Measurements from ENCODE around the gene TERF2IP.
A peak's percentile ranks its signal among the peaks of the same experiment; 100 is the strongest.

Gene TERF2IP

GRCh38 chr16:75629132-75629531 is 18.4 kb upstream of the TERF2IP start (continued):
- no peak for TF ChIP-seq ZSCAN4 (tag by site-specific recombination; IDR thresholded peaks at IDR 0.05)

- H3K4me3 ChIP-seq (ENCODE audit: low read depth, low read length) = no peak overlapping the region
- TF ChIP-seq BCL6B (tag by site-specific recombination; IDR thresholded peaks at IDR 0.05) = no peak
- TF ChIP-seq ZNF449 (tag by site-specific recombination; IDR thresholded peaks at IDR 0.05) = peak; percentile 44; the same call in 1 of the 2 replicates
- ChIA-PET POLR2A (interaction anchor here (1.1 to 1.4 kb wide), 3 partner anchors 12 to 119 kb away, joined by 7 to 9 read pairs (median 7); partner anchors contain the start of genes KARS1 and TERF2IP), CTCF (interaction anchor here (0.5 kb wide), 1 partner anchor 1405 kb away, joined by 4 read pairs; no protein-coding TSS in a partner anchor)
- H3K9me3 ChIP-seq (ENCODE audit: control insufficient read depth, insufficient read depth, low read depth, low read length) = no peaks in the 10 kb centered on the region
- no peaks in the 10 kb centered on the region; the same call in 1 of the 2 replicates for H3K4me1 ChIP-seq (ENCODE audit: control insufficient read depth, insufficient read depth, low read length)
- no peak overlapping the region for H3K27ac ChIP-seq (ENCODE audit: extremely low read depth, low read depth, low read length)
- peaks cover 12 to 92% of the 10 kb centered on the region in 2 experiments for H3K36me3 ChIP-seq (ENCODE audit: control insufficient read depth in 2 of 2, insufficient read depth in 1 of 2, low read length in 2 of 2)
Observed at GRCh38 chr16:75630052-75630451, 17.5 kb upstream of the TERF2IP start.

GRCh38 chr16:75632857-75633256 is 14.7 kb upstream of the TERF2IP start:
- H3K9me3 ChIP-seq (ENCODE audit: control insufficient read depth, insufficient read depth, low read depth, low read length) = no peaks in the 10 kb centered on the region
- no peak overlapping the region for H3K4me3 ChIP-seq (ENCODE audit: low read depth, low read length)
- no peak overlapping the region for H3K27ac ChIP-seq (ENCODE audit: extremely low read depth, low read depth, low read length)
- H3K4me1 ChIP-seq (ENCODE audit: control insufficient read depth, insufficient read depth, low read length) = no peaks in the 10 kb centered on the region
- CTCF ChIA-PET = interaction anchor here (0.6 to 0.9 kb wide), 2 partner anchors 167 to 417 kb away, joined by 3 to 4 read pairs; no protein-coding TSS in a partner anchor
- POLR2A ChIA-PET = interaction anchor here (0.7 to 1.8 kb wide), 3 partner anchors 10 to 15 kb away, joined by 3 to 8 read pairs (median 4); partner anchors contain the start of genes ADAT1, KARS1 and TERF2IP
- no peak for TF ChIP-seq ZNF2 (tag by site-specific recombination; IDR thresholded peaks at IDR 0.05)
- no peak for TF ChIP-seq ZBTB21 (tag by site-specific recombination; IDR thresholded peaks at IDR 0.05)
- TF ChIP-seq ZNF214 (tag by site-specific recombination; IDR thresholded peaks at IDR 0.05; ENCODE audit: borderline replicate concordance) = no peak
- no peak for TF ChIP-seq GLIS1 (tag by site-specific recombination; IDR thresholded peaks at IDR 0.05)
- TF ChIP-seq ZNF248 (tag by site-specific recombination; IDR thresholded peaks at IDR 0.05) = no peak
- TF ChIP-seq ZNF549 (tag by site-specific recombination; IDR thresholded peaks at IDR 0.05) = no peak
- TF ChIP-seq ZNF138 (tag by site-specific recombination; IDR thresholded peaks at IDR 0.05; ENCODE audit: borderline replicate concordance) = no peak
- no peak for TF ChIP-seq ZSCAN18 (tag by site-specific recombination; IDR thresholded peaks at IDR 0.05)
- no peak for TF ChIP-seq ZNF16 (tag by site-specific recombination; IDR thresholded peaks at IDR 0.05; ENCODE audit: low read depth)
- TF ChIP-seq ZNF792 (tag by site-specific recombination; IDR thresholded peaks at IDR 0.05) = no peak
- TF ChIP-seq TRIM28 (IDR thresholded peaks at IDR 0.05; ENCODE audit: borderline replicate concordance, low read length) = no peak
- TF ChIP-seq ZNF404 (tag by site-specific recombination; IDR thresholded peaks at IDR 0.05) = no peak
- no peak for TF ChIP-seq ZBTB20 (tag by site-specific recombination; IDR thresholded peaks at IDR 0.05)
- TF ChIP-seq ZNF580 (tag by site-specific recombination; IDR thresholded peaks at IDR 0.05) = no peak
- no peak for TF ChIP-seq ZNF394 (tag by site-specific recombination; IDR thresholded peaks at IDR 0.05; ENCODE audit: borderline replicate concordance)
- no peak for TF ChIP-seq ZNF202 (tag by site-specific recombination; IDR thresholded peaks at IDR 0.05; ENCODE audit: borderline replicate concordance)
- TF ChIP-seq ZNF610 (tag by site-specific recombination; IDR thresholded peaks at IDR 0.05; ENCODE audit: borderline replicate concordance) = no peak
- H3K36me3 ChIP-seq (ENCODE audit: control insufficient read depth in 2 of 2, insufficient read depth in 1 of 2, low read length in 2 of 2) = peaks cover 36 to 98% of the 10 kb centered on the region in 2 experiments

All from HEK293 (cell line).